Measurements from ENCODE around the gene TBP.
"Not testable (repeated sequence)": the region's sequence is repeated elsewhere in the genome, so short reads cannot be mapped to it uniquely, and the experiment has no call there.

The TBP gene

DNA sequence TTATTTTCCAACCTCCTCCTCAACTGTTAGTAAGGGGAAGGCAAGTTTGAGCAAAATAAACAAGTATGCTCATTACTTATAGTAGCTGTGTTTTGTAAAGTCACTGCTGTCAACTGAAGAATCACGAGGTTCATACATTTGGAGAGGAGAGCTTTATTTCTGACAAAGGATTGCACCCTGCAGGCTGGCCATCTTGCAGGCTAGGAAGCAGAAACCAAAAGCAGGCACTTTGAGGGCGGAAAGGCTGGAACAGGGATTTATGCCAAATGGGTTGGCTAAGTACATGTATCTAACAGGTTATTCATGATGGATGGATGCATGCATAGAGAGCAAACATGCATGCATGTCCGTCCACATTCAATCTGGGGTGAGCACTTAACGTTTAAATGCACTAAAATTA lies 47.7 kb upstream of the TBP start:
- no peaks in the 10 kb centered on the region for H3F3A ChIP-seq (ENCODE audit: control insufficient read depth, insufficient read depth)
- H3K9me2 ChIP-seq (replicated peaks; ENCODE audit: control insufficient read depth, low read length) = no peaks in the 10 kb centered on the region
- no peak for TF ChIP-seq EZH2phosphoT487 (IDR thresholded peaks at IDR 0.05; ENCODE audit: borderline replicate concordance, low read length)
- TF ChIP-seq, protein P1, sequence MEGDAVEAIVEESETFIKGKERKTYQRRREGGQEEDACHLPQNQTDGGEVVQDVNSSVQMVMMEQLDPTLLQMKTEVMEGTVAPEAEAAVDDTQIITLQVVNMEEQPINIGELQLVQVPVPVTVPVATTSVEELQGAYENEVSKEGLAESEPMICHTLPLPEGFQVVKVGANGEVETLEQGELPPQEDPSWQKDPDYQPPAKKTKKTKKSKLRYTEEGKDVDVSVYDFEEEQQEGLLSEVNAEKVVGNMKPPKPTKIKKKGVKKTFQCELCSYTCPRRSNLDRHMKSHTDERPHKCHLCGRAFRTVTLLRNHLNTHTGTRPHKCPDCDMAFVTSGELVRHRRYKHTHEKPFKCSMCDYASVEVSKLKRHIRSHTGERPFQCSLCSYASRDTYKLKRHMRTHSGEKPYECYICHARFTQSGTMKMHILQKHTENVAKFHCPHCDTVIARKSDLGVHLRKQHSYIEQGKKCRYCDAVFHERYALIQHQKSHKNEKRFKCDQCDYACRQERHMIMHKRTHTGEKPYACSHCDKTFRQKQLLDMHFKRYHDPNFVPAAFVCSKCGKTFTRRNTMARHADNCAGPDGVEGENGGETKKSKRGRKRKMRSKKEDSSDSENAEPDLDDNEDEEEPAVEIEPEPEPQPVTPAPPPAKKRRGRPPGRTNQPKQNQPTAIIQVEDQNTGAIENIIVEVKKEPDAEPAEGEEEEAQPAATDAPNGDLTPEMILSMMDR (IDR thresholded peaks at IDR 0.05; ENCODE audit: low read depth, low read length, poor library complexity, severe bottlenecking) = no peak
- H3K79me2 ChIP-seq (ENCODE audit: control insufficient read depth, low read length) = no peaks in the 10 kb centered on the region
- no peaks in the 10 kb centered on the region for H3K4me1 ChIP-seq (ENCODE audit: control insufficient read depth, low read length)
- H4K20me1 ChIP-seq (ENCODE audit: control insufficient read depth, insufficient read depth, low read depth, low read length) = no peaks in the 10 kb centered on the region
- H3K4me3 ChIP-seq (ENCODE audit: low read length) = no peak overlapping the region
- H3K36me3 ChIP-seq (ENCODE audit: control insufficient read depth, low read length) = no peaks in the 10 kb centered on the region
- H3K27ac ChIP-seq (ENCODE audit: low read depth, low read length) = no peak overlapping the region
- H3K27me3 ChIP-seq (ENCODE audit: control insufficient read depth, low read length) = no peaks in the 10 kb centered on the region
- H3K9me3 ChIP-seq (ENCODE audit: control insufficient read depth, insufficient read depth, low read length) = no peaks in the 10 kb centered on the region; the same call in 1 of the 2 replicates
- no peak overlapping the region for H3K4me2 ChIP-seq (ENCODE audit: low read length)

DNA sequence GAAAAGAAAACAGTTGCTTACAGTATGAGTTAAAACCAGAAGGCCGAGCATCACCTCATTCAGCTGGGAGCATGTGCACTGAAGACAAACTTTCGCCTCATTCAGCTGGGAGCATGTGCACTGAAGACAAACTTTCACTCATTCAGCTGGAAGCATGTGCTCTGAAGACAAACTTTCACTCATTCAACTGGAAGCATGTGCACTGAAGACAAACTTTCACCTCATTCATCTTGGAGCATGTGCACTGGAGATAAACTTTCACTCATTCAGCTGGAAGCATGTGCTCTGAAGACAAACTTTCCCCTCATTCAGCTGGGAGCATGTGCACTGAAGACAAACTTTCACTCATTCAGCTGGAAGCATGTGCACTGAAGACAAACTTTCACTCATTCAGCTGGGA lies 46.4 kb upstream of the TBP start:
- not testable (repeated sequence) for H3K4me3 ChIP-seq (ENCODE audit: low read length); H3K79me2 ChIP-seq (ENCODE audit: control insufficient read depth, low read length)

DNA sequence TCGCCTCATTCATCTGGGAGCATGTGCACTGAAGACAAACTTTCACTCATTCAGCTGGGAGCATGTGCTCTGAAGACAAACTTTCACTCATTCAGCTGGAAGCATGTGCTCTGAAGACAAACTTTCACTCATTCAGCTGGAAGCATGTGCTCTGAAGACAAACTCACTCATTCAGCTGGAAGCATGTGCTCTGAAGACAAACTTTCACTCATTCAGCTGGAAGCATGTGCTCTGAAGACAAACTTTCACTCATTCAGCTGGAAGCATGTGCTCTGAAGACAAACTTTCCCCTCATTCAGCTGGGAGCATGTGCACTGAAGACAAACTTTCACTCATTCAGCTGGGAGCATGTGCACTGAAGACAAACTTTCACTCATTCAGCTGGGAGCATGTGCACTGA lies 45.9 kb upstream of the TBP start:
- H3K4me1 ChIP-seq (ENCODE audit: control insufficient read depth, low read length); H4K20me1 ChIP-seq (ENCODE audit: control insufficient read depth, insufficient read depth, low read depth, low read length); H3K79me2 ChIP-seq (ENCODE audit: control insufficient read depth, low read length); H3K36me3 ChIP-seq (ENCODE audit: control insufficient read depth, low read length); H3K9me2 ChIP-seq (replicated peaks; ENCODE audit: control insufficient read depth, low read length); H3K9me3 ChIP-seq (ENCODE audit: control insufficient read depth, insufficient read depth, low read length); H3K4me2 ChIP-seq (ENCODE audit: low read length); H3K4me3 ChIP-seq (ENCODE audit: low read length); H3K27ac ChIP-seq (ENCODE audit: low read depth, low read length); H3F3A ChIP-seq (ENCODE audit: control insufficient read depth, insufficient read depth); H3K27me3 ChIP-seq (ENCODE audit: control insufficient read depth, low read length): not testable (repeated sequence)

More for the DNA sequence above, 46.4 kb upstream of the TBP start:
- not testable (repeated sequence) for H3K9me3 ChIP-seq (ENCODE audit: control insufficient read depth, insufficient read depth, low read length); H3K36me3 ChIP-seq (ENCODE audit: control insufficient read depth, low read length); H3K9me2 ChIP-seq (replicated peaks; ENCODE audit: control insufficient read depth, low read length); H3K27ac ChIP-seq (ENCODE audit: low read depth, low read length); H3K4me2 ChIP-seq (ENCODE audit: low read length); H3K27me3 ChIP-seq (ENCODE audit: control insufficient read depth, low read length); H3K4me1 ChIP-seq (ENCODE audit: control insufficient read depth, low read length); H4K20me1 ChIP-seq (ENCODE audit: control insufficient read depth, insufficient read depth, low read depth, low read length); H3F3A ChIP-seq (ENCODE audit: control insufficient read depth, insufficient read depth)

DNA sequence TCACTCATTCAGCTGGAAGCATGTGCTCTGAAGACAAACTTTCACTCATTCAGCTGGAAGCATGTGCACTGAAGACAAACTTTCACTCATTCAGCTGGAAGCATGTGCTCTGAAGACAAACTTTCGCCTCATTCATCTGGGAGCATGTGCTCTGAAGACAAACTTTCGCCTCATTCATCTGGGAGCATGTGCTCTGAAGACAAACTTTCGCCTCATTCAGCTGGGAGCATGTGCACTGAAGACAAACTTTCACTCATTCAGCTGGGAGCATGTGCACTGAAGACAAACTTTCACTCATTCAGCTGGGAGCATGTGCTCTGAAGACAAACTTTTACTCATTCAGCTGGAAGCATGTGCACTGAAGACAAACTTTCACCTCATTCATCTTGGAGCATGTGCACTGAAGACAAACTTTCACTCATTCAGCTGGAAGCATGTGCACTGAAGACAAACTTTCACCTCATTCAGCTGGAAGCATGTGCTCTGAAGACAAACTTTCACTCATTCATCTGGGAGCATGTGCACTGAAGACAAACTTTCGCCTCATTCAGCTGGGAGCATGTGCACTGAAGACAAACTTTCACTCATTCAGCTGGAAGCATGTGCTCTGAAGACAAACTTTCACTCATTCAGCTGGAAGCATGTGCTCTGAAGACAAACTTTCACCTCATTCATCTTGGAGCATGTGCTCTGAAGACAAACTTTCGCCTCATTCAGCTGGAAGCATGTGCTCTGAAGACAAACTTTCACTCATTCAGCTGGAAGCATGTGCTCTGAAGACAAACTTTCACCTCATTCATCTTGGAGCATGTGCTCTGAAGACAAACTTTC lies 45.1 kb upstream of the TBP start:
- H3K36me3 ChIP-seq (ENCODE audit: control insufficient read depth, low read length); H3K4me2 ChIP-seq (ENCODE audit: low read length); H3K4me3 ChIP-seq (ENCODE audit: low read length); H3K4me1 ChIP-seq (ENCODE audit: control insufficient read depth, low read length); H3K27me3 ChIP-seq (ENCODE audit: control insufficient read depth, low read length); H3K9me2 ChIP-seq (replicated peaks; ENCODE audit: control insufficient read depth, low read length); H3F3A ChIP-seq (ENCODE audit: control insufficient read depth, insufficient read depth); H4K20me1 ChIP-seq (ENCODE audit: control insufficient read depth, insufficient read depth, low read depth, low read length); H3K27ac ChIP-seq (ENCODE audit: low read depth, low read length); H3K79me2 ChIP-seq (ENCODE audit: control insufficient read depth, low read length); H3K9me3 ChIP-seq (ENCODE audit: control insufficient read depth, insufficient read depth, low read length): not testable (repeated sequence)

DNA sequence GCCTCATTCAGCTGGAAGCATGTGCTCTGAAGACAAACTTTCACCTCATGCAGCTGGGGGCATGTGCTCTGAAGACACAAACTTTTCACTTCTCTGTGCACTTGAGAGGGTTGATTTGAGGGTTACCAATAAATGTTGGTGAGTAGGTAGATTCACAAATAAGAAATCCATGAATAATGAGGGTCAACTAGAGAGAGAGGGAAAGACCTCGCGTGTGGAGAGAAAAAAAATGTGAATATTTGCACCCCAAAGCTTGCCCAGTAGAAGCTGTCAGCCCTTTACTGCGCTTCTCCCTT lies 44.5 kb upstream of the TBP start:
- no peak overlapping the region for H3K4me2 ChIP-seq (ENCODE audit: low read length)
- TF ChIP-seq, protein P1 (IDR thresholded peaks at IDR 0.05; ENCODE audit: low read depth, low read length, poor library complexity, severe bottlenecking) = no peak
- no peak for TF ChIP-seq EZH2phosphoT487 (IDR thresholded peaks at IDR 0.05; ENCODE audit: borderline replicate concordance, low read length)
- H3K4me1 ChIP-seq (ENCODE audit: control insufficient read depth, low read length) = no peaks in the 10 kb centered on the region
- H3K27ac ChIP-seq (ENCODE audit: low read depth, low read length) = no peak overlapping the region
- no peaks in the 10 kb centered on the region for H3F3A ChIP-seq (ENCODE audit: control insufficient read depth, insufficient read depth)
- no peak overlapping the region for H3K4me3 ChIP-seq (ENCODE audit: low read length)
- no peaks in the 10 kb centered on the region for H4K20me1 ChIP-seq (ENCODE audit: control insufficient read depth, insufficient read depth, low read depth, low read length)
- H3K27me3 ChIP-seq (ENCODE audit: control insufficient read depth, low read length) = no peaks in the 10 kb centered on the region
- no peaks in the 10 kb centered on the region for H3K36me3 ChIP-seq (ENCODE audit: control insufficient read depth, low read length)
- no peaks in the 10 kb centered on the region for H3K9me3 ChIP-seq (ENCODE audit: control insufficient read depth, insufficient read depth, low read length)
- H3K9me2 ChIP-seq (replicated peaks; ENCODE audit: control insufficient read depth, low read length) = no peaks in the 10 kb centered on the region
- H3K79me2 ChIP-seq (ENCODE audit: control insufficient read depth, low read length) = no peaks in the 10 kb centered on the region
